ENCODE data around the gene ABCA2. TPM values are rescaled to one million over a fixed set of nuclear protein-coding genes. Genes with fewer than 3 reads are reported as not detected.

ABCA2 gene
- total RNA-seq, 2 donors from 2014 or later: 30.0 to 33.2 TPM

- ATAC-seq (no peak), DNase-seq (no peak)
- intact Hi-C loops (cut with DNase I): no loop called here
Observed at GRCh38 chr9:137050570-137050969, 22.5 kb upstream of the ABCA2 start.

GRCh38 chr9:137049544-137050449 lies 21.8 kb upstream of the ABCA2 start:
- ATAC-seq (peak in 1 of 2 donors; percentile 5), DNase-seq (no peak)
- intact Hi-C loops (cut with DNase I): no loop called here

GRCh38 chr9:137048655-137049543 lies 20.9 kb upstream of the ABCA2 start:
- intact Hi-C loops (cut with DNase I): no loop called here
- no peak for ATAC-seq
- DNase-seq: no peak

- intact Hi-C loops (cut with DNase I): no loop called here
- ATAC-seq (peak; percentile 71 to 76), DNase-seq (peak; percentile 84)
Observed at GRCh38 chr9:137046088-137046787, 18.2 kb upstream of the ABCA2 start, which contains the start of gene NPDC1. TSS of gene NPDC1 (minus strand) at chr9:137046177. CDS start at chr9:137045989, 188 bp downstream.

- peak in 1 of 2 donors; percentile 5 for ATAC-seq
- intact Hi-C loops (cut with DNase I): no loop called here
- DNase-seq: no peak
Observed at GRCh38 chr9:137045294-137046087, 17.5 kb upstream of the ABCA2 start.

GRCh38 chr9:137044502-137045177 lies 16.6 kb upstream of the ABCA2 start:
- intact Hi-C loops (cut with DNase I): no loop called here
- ATAC-seq (peak in 1 of 2 donors; percentile 36), DNase-seq (peak; percentile 61)

- DNase-seq: no peak
- intact Hi-C loops (cut with DNase I): no loop called here
- ATAC-seq: no peak
Observed at GRCh38 chr9:137044037-137044436, 16.0 kb upstream of the ABCA2 start.

GRCh38 chr9:137042751-137043727 lies 15.0 kb upstream of the ABCA2 start:
- ATAC-seq: peak; percentile 9 to 34
- intact Hi-C loops (cut with DNase I): no loop called here

GRCh38 chr9:137041124-137041523 lies 13.1 kb upstream of the ABCA2 start:
- DNase-seq: no peak
- intact Hi-C loops (cut with DNase I): no loop called here
- no peak for ATAC-seq

More at GRCh38 chr9:137042751-137043727, 15.0 kb upstream of the ABCA2 start:
- peak; percentile 87 for DNase-seq

GRCh38 chr9:137040568-137040967 lies 12.5 kb upstream of the ABCA2 start:
- no peak for DNase-seq
- intact Hi-C loops (cut with DNase I): no loop called here
- no peak for ATAC-seq

GRCh38 chr9:137039611-137040366 lies 11.8 kb upstream of the ABCA2 start:
- ATAC-seq (no peak), DNase-seq (no peak)
- intact Hi-C loops (cut with DNase I): loop anchor here in 1 of 2 donors (5.0 kb wide), 1 partner anchor 252 kb away; no protein-coding TSS in a partner anchor

GRCh38 chr9:137038916-137039315 lies 10.9 kb upstream of the ABCA2 start:
- DNase-seq: no peak
- no peak for ATAC-seq
- intact Hi-C loops (cut with DNase I): loop anchor here in 1 of 2 donors (5.0 kb wide), 1 partner anchor 252 kb away; no protein-coding TSS in a partner anchor

GRCh38 chr9:137037483-137037882 lies 9.4 kb upstream of the ABCA2 start:
- DNase-seq (no peak), ATAC-seq (no peak)
- intact Hi-C loops (cut with DNase I): loop anchor here in 1 of 2 donors (5.0 kb wide), 1 partner anchor 250 kb away; no protein-coding TSS in a partner anchor

GRCh38 chr9:137037035-137037434 lies 9.0 kb upstream of the ABCA2 start:
- intact Hi-C loops (cut with DNase I): loop anchor here in 1 of 2 donors (5.0 kb wide), 1 partner anchor 250 kb away; no protein-coding TSS in a partner anchor

GRCh38 chr9:137035937-137036336 lies 7.9 kb upstream of the ABCA2 start:
- intact Hi-C loops (cut with DNase I): loop anchor here (2.0 to 5.0 kb wide), 3 partner anchors 87 to 249 kb away; no protein-coding TSS in a partner anchor
- ATAC-seq (no peak), DNase-seq (no peak)

More at GRCh38 chr9:137037035-137037434, 9.0 kb upstream of the ABCA2 start:
- DNase-seq (no peak), ATAC-seq (no peak)

- DNase-seq (no peak), ATAC-seq (no peak)
- intact Hi-C loops (cut with DNase I): loop anchor here (2.0 to 5.0 kb wide), 3 partner anchors 87 to 249 kb away; no protein-coding TSS in a partner anchor
Observed at GRCh38 chr9:137035507-137035834, 7.4 kb upstream of the ABCA2 start.
